SU-DHL-6 (cell line): Measurements from ENCODE around the gene GPNMB.

ENCODE experiments used
- H2AFZ ChIP-seq: fragments of 200-600 bp; sonication (generic); 2 replicates; pipeline ENCODE4 v1.6.1; 2014; ENCODE audit warnings: low read depth, mild to moderate bottlenecking, moderate library complexity, mixed read lengths, antibody characterized with exemption, low read length; ENCODE audit not compliant: severe bottlenecking
- H3F3A ChIP-seq: fragments of 200-600 bp; shearing (Covaris generic); 2 replicates; pipeline ENCODE4 v1.6.0; 2016; ENCODE audit warnings: antibody characterized with exemption, mild to moderate bottlenecking; ENCODE audit not compliant: insufficient read depth
- H3K27ac ChIP-seq: fragments of 200-600 bp; sonication (generic); 2 replicates; pipeline ENCODE4 v1.5.1; 2016; ENCODE audit warnings: low read depth, mild to moderate bottlenecking, low read length, moderate library complexity, mixed read lengths
- H3K27me3 ChIP-seq: fragments of 200-600 bp; sonication (generic), shearing (Covaris generic); 2 replicates; pipeline ENCODE4 v1.6.0; 2014; ENCODE audit warnings: mild to moderate bottlenecking, low read length
- H3K36me3 ChIP-seq: fragments of 200-600 bp; sonication (generic); 2 replicates; pipeline ENCODE4 v1.6.1; 2014; ENCODE audit warnings: mild to moderate bottlenecking, low read length, mixed read lengths
- H3K4me2 ChIP-seq: fragments of 300-600, 200-600 bp; shearing (Covaris generic), sonication (generic); 2 replicates; pipeline ENCODE4 v1.6.0; 2014; ENCODE audit warnings: low read length, low read depth, mild to moderate bottlenecking; ENCODE audit not compliant: poor library complexity, severe bottlenecking
- H3K4me3 ChIP-seq: fragments of 200-600 bp; sonication (generic); 2 replicates; pipeline ENCODE4 v1.5.1; 2014; ENCODE audit warnings: antibody characterized with exemption, low read length, mild to moderate bottlenecking, mixed read lengths; ENCODE audit not compliant: insufficient read depth, poor library complexity, severe bottlenecking
- H3K79me2 ChIP-seq: fragments of 200-600 bp; sonication (generic); 2 replicates; pipeline ENCODE4 v1.6.1; 2014; ENCODE audit warnings: mild to moderate bottlenecking, low read length, moderate library complexity; ENCODE audit not compliant: insufficient read depth
- H3K9ac ChIP-seq: fragments of 200-600 bp; sonication (generic); 2 replicates; pipeline ENCODE4 v1.7.0; 2014; ENCODE audit warnings: mild to moderate bottlenecking, low read length
- H3K9me2 ChIP-seq: fragments of 200-600 bp; sonication (generic); replicated peaks from 2 replicates; pipeline ENCODE4 v1.6.1; 2014; ENCODE audit warnings: low read length; ENCODE audit not compliant: insufficient read depth
- H3K9me3 ChIP-seq: fragments of 200-600 bp; sonication (generic); 2 replicates; pipeline ENCODE4 v1.6.1; 2014; ENCODE audit warnings: low read length, mixed read lengths; ENCODE audit not compliant: insufficient read depth
- H4K20me1 ChIP-seq: fragments of 200-600 bp; sonication (generic); 2 replicates; pipeline ENCODE4 v1.6.1; 2014; ENCODE audit warnings: low read depth, mild to moderate bottlenecking, antibody characterized with exemption, low read length, moderate library complexity, mixed read lengths
- CTCF ChIP-seq: fragments of 200-600 bp; sonication (generic); IDR thresholded peaks from one replicate; pipeline ENCODE4 v1.5.1; 2017; ENCODE audit warnings: antibody characterized with exemption, mild to moderate bottlenecking, low read length, moderate library complexity; ENCODE audit not compliant: insufficient read depth, poor library complexity, severe bottlenecking
- EZH2phosphoT487 ChIP-seq: fragments of 200-600 bp; sonication (generic), shearing (Covaris generic); conservative IDR thresholded peaks from 2 replicates; pipeline ENCODE4 v1.6.1; 2018; ENCODE audit warnings: mild to moderate bottlenecking, antibody characterized with exemption, low read length, moderate library complexity, mixed read lengths

Gene GPNMB

DNA sequence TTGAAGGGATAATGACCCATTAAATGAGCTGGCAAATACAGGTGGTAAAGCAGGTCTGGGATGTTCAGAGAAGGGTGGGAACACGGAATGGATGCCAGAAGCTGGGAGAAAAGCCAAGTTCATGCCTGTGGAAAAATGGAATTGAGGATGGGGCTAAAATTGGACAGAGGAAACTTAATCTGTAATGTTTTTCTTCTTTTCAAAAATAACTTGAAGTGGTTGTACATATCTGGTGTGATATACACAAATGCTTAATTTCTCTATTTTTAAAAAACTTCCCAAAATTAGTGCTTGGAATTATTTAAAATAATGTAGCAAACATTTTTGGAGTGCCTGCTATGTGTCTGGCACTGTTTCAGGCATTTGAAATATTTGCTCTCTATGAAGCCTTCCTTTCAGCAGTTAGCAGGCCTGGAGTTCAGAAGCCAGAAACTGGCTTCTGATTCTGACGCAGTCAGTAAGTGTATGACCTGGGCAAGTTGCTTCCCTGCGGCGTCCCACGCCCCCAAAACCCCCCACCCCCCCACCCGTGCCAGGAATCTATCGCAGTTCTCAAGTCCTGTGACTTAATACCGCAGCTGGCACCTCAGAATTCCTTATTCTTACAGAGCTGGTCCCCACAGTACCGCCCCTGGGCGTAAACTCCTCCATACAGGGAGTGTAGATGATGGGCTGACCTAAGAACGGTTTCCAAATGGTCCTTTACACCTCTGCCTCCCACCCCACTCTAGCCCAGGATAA lies 51.7 kb downstream of the GPNMB start:
- Histone ChIP-seq H3K9me2 (no peaks in the 10 kb centered on the region), H3K9ac (peak overlapping the region; percentile 80), H3K27me3 (no peaks in the 10 kb centered on the region), H2AFZ (peak overlapping the region; percentile 82), H3K4me2 (peak overlapping the region; percentile 81), H3K36me3 (peaks cover 7% of the 10 kb centered on the region; the same call in 1 of the 2 replicates), H4K20me1 (no peaks in the 10 kb centered on the region), H3K79me2 (peaks cover 36% of the 10 kb centered on the region), H3K4me3 (peak overlapping the region; percentile 81), H3K9me3 (no peaks in the 10 kb centered on the region), H3K27ac (peak overlapping the region; percentile 46; the same call in 1 of the 2 replicates), H3F3A (peaks cover 12% of the 10 kb centered on the region; the same call in 1 of the 2 replicates)
- TF ChIP-seq EZH2phosphoT487 (no peak), CTCF (no peak)

- peaks cover 7% of the 10 kb centered on the region; the same call in 1 of the 2 replicates for H3K36me3 ChIP-seq
These were observed 52.6 kb downstream of the GPNMB start, which contains the start of gene MALSU1 for GRCh38 chr7:23298885-23299769. MALSU1 (plus strand) TSS chr7:23299339; CDS start chr7:23299353, 14 bp downstream.

More at GRCh38 chr7:23298885-23299769, 52.6 kb downstream of the GPNMB start, which contains the start of gene MALSU1:
- Histone ChIP-seq H3F3A (peaks cover 14% of the 10 kb centered on the region), H4K20me1 (no peaks in the 10 kb centered on the region), H3K27ac (peak within 1 kb of the TSS; percentile 46), H3K4me2 (peak within 1 kb of the TSS; percentile 81), H3K9me3 (no peaks in the 10 kb centered on the region), H3K9me2 (no peaks in the 10 kb centered on the region), H3K27me3 (no peaks in the 10 kb centered on the region), H3K79me2 (peaks cover 39% of the 10 kb centered on the region), H2AFZ (peak within 1 kb of the TSS; percentile 82), H3K4me3 (peak within 1 kb of the TSS; percentile 81), H3K9ac (peak within 1 kb of the TSS; percentile 80)
- TF ChIP-seq EZH2phosphoT487 (no peak), CTCF (no peak)
